ENCODE results near the gene ARFRP1.

Gene ARFRP1

GRCh38 chr20:63743210-63743970, 35.6 kb upstream of the ARFRP1 start:
- DNase-seq, result no peak

- DNase-seq, result no peak
These were observed 34.7 kb upstream of the ARFRP1 start for GRCh38 chr20:63742381-63743024.

DNA sequence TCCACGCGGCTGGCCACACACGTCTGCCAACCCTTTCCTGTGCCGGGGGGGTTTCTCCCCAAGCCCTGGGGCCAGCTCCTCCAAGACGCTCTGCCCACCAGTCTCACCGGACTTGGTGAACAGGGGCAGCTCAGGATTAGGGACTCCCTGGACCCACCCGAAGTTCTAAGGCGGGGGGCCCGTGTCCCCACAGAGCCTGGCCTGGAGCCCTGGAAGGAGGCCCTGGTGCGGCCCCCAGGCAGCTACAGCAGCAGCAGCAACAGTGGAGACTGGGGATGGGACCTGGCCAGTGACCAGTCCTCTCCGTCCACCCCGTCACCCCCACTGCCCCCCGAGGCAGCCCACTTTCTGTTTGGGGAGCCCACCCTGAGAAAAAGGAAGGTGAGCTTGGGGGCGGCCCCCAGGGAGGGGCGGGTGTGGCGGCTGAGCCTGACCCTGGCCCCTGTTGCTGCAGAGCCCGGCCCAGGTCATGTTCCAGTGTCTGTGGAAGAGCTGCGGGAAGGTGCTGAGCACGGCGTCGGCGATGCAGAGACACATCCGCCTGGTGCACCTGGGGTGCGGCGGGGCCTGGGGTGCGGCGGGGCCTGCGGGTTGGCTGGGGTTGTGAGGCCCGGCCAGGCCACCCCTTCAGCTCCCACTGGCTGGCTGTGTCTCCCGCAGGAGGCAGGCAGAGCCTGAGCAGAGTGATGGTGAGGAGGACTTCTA, 34.1 kb upstream of the ARFRP1 start:
- DNase-seq, result no peak

DNA sequence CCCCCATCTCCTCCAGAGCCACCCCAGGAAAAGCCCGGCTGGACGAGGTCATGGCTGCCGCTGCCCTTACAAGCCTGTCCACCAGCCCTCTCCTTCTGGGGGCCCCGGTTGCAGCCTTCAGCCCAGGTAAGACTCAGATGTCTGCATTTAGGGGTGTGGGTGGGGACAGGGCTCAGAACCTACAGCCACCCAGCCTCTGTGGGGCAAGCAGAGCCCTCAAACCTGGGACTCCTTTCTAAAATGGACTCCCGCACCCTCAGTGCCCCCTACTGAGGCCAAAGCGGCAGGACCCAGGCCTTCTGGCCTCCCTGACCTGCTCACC, 33.5 kb upstream of the ARFRP1 start:
- no peak for DNase-seq

DNA sequence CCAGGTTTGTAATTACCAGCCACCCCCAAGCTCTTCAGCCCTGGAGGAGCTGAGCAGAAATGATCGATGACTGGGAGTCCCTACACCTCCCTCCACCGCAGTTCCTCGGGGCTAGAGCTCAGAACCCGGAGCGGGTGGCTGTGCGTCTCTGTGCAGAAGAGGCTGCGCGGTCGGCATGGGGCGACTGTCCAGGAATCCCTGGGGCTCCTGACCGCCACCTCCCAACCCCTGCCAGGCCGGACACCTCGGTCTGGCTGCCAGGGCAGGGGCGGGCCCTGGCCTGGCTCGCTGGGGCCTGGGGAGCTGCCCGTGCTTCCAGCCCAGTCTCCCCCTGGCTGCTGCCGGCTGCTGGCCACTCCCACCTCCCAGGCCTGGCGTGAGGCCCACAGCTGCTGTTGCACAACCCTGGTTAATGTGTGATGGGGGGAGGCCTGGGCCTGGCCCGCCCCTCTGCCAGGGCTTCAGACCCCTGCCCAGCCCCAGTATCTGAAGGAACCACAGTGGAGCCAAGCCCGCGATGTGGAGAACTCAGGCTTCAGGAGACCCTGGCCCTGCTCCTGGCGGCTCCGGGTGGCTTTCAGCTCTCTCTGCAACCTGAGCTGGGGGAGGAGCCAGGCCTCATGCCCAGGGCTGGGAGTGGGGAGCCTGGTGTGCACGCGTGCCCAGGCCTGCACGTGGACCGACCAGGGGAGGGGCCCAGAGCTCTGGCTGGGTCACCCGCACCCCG, 33.0 kb upstream of the ARFRP1 start:
- DNase-seq, result peak; percentile 89

GRCh38 chr20:63740070-63740626, 32.4 kb upstream of the ARFRP1 start:
- DNase-seq, result peak; percentile 31

- peak; percentile 64 for DNase-seq
These were observed 31.6 kb upstream of the ARFRP1 start, which contains the start of gene SLC2A4RG for GRCh38 chr20:63739130-63740069. Gene SLC2A4RG (plus strand): TSS chr20:63739776. CDS start chr20:63739913, 137 bp downstream.

DNA sequence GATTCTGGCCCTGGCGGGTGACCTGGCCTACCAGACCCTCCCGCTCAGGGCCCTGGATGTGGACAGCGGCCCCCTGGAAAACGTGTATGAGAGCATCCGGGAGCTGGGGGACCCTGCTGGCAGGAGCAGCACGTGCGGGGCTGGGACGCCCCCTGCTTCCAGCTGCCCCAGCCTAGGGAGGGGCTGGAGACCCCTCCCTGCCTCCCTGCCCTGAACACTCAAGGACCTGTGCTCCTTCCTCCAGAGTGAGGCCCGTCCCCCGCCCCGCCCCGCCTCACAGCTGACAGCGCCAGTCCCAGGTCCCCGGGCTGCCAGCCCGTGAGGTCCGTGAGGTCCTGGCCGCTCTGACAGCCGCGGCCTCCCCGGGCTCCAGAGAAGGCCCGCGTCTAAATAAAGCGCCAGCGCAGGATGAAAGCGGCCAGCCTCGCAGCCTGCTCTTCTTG, 30.9 kb upstream of the ARFRP1 start:
- no peak for DNase-seq

DNA sequence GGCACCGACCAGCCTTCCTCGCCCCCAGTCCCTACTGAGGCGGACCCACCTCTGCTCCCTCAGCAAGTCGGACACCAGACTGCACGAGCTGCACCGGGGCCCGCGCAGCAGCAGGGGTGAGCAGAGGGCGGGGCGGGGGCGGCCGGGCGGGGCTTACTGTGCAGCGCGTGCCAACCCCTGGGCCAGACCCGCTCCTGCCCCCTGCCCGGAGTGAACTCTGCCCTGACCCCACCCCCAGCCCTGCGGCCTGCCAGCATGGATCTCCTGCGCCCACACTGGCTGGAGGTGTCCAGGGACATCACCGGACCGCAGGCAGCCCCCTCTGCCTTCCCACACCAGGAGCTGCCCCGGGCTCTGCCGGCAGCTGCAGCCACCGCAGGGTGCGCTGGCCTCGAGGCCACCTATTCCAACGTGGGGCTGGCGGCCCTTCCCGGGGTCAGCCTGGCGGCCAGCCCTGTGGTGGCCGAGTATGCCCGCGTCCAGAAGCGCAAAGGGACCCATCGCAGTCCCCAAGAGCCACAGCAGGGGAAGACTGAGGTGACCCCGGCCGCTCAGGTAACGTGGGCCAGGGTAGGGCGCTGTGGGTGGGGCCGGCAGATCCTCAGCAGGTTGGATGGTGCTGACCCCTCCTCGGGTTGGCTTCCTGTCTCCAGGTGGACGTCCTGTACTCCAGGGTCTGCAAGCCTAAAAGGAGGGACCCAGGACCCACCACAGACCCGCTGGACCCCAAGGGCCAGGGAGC, 30.3 kb upstream of the ARFRP1 start:
- no peak for DNase-seq

DNA sequence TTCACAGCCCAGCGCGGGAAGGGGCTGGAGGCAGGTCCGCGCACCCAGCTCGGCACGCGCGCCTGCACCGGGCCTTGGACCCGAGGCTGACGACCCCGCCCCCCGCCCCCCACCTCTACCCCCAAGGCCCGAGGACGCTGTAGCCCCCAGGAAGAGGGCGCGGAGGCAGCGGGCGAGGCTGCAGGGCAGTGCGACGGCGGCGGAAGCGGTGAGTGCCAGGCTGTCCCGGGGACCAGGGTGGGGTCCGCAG, 29.8 kb upstream of the ARFRP1 start:
- DNase-seq, result no peak

DNA sequence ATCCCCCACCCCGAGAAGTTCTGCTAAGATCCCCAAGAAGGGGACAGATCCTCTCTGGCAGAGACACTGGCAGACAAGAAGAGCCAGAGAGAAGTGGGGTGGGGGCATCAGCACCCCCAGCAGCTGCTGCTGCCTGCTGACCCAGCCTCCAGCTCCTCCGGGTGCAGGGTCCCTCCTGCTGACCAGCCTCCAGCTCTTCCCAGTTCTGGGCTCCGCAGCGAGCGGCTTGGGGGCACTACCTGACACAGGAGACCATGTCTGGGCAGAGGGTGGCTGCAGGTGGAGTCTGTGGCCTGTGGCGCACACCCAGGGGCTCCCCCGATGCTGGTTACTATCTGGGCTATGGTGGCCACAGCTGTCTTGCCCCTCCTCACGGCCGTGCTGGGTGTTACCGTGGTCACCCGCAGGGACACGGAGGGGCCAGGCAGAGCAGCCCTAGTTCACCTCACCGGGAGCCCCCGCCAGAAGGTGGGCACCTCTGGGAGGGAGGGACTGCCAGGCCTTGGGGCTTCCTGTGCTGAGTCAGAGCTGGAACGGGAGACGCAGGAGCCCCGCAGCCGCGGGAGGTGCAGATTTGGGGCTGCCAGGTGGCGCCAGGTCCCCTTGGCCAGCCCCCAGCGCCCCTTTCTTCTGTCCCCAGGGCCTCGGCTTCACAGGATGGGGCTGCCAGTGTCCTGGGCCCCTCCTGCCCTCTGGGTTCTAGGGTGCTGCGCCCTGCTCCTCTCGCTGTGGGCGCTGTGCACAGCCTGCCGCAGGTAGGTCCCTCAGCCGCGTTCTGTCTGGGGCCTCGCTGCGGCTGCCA, 29.3 kb upstream of the ARFRP1 start:
- no peak for DNase-seq

GRCh38 chr20:63735859-63736718, 28.3 kb upstream of the ARFRP1 start, which contains the start of gene LIME1:
Gene LIME1 (plus strand): TSS chr20:63736664. CDS start chr20:63737550, 886 bp downstream.
- DNase-seq, result no peak

DNA sequence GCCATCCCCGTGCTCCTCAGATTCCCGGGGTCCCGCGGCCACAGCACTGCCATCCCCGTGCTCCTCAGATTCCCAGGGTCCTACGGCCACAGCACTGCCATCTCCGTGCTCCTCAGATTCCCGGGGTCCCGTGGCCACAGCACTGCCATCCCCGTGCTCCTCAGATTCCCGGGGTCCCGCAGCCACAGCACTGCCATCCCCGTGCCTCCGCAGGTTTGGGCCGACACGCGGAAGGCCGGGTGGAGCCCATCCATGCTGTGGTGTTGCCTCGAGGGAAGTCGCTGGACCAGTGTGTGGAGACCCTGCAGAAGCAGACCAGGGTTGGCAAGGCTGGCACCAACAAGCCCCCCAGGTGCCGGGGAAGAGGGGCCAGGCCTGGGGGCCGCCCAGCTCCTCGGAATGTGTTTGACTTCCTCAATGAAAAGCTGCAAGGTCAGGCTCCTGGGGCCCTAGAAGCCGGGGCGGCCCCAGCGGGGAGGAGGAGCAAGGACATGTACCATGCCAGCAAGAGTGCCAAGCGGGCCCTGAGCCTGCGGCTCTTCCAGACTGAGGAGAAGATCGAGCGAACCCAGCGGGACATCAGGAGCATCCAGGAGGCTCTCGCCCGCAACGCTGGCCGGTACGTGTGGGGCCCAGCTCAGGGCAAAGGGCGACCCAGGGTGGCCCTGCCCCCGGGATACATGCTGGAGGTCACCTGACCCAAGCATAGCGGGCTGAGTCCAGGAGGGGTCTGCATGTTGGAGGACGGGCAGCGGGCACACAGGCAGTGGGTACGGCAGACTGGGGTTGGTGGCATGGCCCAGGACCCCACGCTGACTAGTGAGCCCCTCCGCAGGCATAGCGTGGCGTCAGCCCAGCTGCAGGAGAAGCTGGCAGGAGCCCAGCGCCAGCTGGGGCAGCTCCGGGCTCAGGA, 27.4 kb upstream of the ARFRP1 start:
- no peak for DNase-seq

GRCh38 chr20:63734111-63734945, 26.6 kb upstream of the ARFRP1 start:
- DNase-seq, result no peak

DNA sequence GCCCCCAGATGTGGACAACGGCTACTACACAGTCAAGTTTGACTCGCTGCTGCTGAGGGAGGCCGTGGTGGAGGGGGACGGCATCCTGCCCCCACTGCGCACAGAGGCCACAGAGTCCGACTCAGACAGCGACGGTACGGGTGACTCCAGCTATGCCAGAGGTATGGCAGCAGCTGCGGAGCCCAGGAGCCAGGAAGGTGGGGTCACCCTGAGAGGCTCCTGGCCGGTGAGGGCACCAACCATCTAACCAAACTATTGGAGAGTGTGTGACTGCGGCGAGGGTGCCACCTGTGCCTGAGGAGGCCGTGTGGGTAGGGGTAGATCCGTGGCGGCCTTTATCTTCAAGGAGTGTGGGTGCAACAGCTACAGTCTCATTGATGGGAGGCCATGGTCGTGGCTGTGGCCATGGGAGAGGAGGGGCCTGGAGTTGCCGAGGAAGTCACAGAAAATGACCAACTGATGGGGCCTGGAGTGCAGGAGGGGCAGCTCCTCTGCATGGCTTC, 25.9 kb upstream of the ARFRP1 start:
- DNase-seq, result no peak

DNA sequence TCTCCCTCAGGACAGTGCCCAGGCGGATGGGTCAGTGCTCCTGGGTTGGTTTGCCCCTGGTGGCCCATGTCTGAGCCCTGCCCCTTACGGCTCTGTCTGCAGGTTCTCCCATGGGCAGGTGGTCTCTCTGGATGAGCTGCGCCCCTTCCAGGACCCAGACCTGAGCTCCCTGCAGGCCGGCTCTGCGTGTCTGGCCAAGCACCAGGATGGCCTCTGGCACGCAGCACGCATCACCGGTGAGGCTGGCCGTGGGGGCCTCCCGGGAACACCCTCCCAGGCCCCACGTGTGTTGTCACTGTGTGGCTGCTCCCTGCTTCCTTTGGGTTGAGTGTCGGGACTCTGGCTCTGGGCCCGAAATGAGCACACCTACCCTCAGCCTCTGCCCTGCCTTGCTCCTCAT, 25.3 kb upstream of the ARFRP1 start:
- DNase-seq, result no peak
